NCI-H187 treated with DMSO at 0.1 percent for 48 hours (cell line): ENCODE results near the gene RPS6KA5.
"Not testable (repeated sequence)": the region's sequence is repeated elsewhere in the genome, so short reads cannot be mapped to it uniquely, and the experiment has no call there.

Source experiments
- DNase-seq: peaks from one replicate; lab custom pipeline; 2025; lab: John Stamatoyannopoulos, UW

The RPS6KA5 gene

DNA sequence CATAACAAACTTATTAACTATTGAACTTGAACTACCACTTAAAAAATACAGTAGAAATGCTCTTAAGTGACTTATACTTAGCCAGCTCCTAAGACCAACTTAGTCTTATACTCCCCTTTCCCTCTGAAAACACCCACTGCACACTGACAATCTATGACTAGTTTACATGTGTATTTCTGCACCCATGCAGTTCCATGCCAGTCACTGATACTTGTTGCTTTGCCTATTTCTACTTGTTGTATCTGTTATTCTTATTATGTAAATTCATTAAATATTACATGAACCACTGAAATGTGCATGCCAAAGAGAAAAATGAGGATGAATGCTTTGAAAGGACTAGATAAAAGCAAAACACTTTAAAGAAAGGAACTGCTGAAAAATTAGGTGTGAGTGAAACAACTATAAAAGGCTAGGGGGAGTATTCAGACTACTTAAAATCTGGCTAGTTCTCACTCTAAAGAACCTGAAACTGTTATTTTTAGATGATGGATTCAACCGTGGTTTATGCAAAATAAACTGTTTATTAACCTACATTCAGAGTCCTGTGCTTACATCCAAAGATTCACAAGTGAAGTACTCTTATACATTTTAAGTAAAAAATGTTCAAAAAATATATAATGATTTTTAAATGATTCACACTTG is 74.7 kb downstream of the RPS6KA5 start:
- DNase-seq: no peak

DNA sequence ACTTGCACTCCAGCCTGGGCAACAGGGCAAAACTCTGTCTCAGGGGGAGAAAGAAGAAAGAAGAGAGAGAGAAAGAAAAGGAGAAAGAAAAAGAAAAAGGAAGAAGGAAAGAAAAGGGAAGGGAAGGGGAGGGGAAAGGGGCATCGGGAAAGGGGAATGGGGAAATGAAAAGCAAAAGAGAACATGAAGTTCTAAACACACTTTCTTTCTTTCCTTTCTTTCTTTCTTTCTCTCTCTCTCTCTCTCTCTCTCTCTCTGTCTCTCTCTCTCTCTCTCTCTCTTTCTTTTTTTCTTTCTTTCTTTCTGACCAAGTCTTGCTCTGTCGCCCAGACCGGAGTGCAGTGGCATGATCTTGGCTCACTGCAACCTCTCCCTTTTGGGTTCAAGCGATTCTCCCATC is 76.9 kb downstream of the RPS6KA5 start:
- DNase-seq: no peak

DNA sequence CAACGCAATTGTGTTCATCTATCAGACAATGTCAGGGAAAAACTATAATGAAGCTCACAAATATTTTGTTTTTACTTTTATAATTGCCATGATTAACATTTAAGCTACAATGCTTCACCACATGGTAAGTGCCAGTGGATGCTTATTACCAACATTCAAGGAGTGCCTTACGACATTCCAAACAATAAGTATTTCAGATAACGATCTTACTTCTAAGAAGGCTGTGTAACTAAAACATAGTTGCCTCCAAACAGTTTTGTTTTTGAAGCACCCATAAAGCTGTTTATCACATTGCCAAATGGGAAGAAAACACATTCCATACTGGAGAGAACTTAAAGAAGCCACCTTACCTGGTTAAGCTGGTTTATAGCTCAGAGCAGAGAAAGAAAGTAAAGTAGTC is 78.8 kb downstream of the RPS6KA5 start:
- DNase-seq: no peak

DNA sequence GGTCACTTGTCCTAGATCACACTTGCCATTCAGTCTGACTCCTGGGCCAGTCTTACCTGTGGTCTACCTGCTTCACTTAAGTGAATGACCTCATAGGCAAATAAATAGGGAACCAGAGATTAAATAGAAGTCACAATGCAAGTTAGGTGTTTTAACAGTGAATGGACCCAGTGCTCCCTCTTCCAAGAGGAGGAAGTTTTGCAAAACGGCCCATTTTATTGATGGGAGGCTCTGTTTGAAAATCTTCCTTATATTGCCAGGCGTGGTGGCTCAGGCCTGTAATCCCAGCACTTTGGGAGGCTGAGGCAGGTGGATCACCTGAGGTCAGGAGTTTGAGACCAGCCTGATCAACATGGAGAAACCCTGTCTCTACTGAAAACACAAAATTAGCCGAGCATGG is 79.8 kb downstream of the RPS6KA5 start:
- DNase-seq: not testable (repeated sequence)

DNA sequence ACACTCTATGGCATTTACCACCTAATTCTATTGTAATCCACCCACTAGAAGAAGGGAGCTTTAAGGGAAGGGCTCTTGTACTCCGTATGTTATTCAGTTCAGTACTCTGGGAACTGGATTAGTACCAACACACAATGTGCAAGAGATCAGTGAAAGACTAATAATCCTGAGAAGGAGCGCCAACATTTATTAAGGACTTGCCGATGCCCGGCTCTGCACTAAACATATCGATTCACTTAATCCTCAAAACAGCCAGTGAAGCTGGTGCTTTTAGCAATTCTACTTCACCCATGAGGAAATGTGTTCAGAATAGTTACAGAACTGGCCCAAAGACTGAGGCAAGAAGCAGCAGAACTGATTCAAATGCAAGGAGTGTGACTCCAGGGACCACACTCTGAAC is 80.9 kb downstream of the RPS6KA5 start:
- DNase-seq: no peak

DNA sequence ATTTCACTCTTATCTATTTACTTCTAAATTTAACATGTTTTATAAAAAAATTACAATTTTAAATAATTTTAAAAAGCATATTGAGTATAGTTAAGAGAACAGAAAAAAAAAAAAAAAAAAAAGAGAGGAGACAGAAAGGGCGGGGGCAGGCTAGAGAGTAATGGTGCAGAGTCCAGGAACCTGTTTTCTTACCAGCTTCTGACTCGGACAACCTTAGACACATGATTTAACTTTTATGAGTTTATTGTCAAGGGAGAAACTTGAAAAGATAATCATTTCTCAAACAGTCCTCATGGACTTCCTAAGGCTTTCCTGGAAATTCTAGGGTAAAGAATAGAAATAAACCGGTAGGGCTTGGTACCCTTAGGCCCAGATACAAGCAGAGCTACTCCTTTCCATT is 84.3 kb downstream of the RPS6KA5 start:
- no peak for DNase-seq

DNA sequence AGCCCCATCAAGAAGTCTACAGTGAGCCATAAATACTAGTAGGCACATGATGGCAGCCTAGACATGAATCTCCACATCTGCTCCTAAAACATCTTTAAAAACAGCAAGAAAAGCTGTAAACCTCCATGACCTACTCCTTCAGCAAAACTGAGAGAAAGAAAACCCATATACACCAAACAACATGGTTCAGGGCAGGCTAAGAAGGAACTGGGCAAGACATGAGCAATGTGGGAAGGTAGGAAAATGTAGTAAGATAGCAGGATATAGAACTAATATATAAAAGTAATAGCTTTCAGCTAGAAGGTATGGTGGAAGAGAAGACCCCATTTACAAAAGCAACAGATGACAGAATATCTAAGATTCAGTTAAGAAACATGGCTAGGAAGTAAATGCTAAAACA is 88.8 kb downstream of the RPS6KA5 start:
- no peak for DNase-seq

DNA sequence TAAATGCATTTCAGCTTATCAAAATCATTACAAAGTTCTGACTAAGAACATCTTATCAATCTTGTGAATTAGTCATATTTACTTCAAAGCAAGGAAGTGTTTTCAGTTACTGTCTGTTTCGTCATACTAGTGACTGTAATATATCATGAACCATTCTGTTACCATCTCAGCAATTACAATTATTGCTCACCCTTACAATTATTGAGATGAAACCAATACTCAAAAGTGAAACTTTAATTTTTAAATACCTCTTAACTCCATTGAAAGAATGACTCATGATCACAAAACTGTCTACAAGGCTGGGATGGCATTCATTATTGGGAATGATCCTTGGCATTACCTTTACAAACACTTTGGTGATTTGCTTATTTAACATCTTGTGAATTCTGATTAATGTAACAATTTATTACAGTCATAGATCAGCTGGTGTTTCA is 90.3 kb downstream of the RPS6KA5 start:
- DNase-seq: no peak

DNA sequence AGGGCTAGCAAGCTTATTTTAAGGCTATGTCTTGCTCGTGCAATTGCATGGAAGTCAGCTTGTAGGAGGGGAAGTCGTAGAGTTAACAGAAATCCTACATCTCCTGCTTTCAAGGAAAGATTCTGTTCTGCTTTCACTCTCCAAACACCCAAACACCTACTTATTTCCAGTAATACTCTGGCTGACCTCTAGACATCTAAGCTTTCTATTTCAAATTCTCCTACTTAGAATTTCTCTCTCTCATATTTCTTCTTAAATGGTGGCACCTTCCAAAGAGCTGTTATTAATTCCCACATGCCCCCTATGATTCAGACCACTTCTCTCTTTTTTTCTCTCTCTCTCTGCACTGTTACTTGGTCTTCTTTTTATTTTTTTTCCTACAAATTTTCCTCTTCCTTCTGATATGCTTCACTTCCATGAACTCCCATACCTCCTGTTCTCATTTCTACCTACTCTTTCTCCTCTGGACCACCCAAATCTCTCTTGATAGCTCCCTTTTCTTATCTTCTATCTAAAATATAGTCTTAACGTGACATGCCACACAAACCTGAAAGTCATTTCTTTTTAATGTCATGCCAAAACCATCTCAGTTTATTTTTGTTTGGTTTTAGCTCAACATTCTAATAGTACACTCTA is 90.8 kb downstream of the RPS6KA5 start:
- no peak for DNase-seq

DNA sequence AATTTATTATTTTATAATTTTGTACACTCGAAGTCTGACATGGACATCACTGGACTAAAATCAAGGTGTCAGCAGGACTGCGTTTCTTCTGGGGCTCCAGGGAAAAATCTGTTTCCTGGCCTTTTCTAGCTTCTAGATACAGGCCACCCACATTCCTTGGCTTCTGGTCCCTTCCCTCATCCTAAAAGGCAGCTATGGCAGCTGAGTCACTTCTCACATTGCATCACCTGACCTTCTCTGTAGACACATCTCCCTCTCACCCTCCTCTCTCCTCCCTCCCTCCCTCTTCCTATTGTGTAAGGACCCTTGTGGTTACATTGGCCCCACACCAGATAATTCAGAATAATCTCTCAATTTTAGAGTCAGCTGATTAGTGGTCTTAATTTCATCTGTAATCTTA is 92.4 kb downstream of the RPS6KA5 start:
- DNase-seq: no peak

DNA sequence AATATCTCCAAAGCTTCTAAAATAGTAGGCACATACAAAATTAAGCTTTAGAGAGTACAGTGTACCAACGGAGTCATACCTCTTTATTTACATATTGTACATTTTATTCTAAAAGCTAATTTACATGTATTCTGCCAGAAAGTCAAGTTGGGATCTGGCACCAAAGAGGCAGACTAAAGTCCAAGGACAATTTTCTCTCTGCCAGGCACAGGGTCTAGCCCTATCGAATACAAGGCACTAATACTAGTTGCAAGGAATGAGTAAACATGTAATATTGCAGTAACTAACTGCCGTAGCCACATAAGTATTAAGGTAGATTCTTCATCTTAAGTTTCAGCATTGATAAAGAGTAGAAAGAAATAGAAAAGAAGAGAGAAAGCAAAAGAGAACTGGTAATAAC is 93.9 kb downstream of the RPS6KA5 start:
- DNase-seq: no peak

DNA sequence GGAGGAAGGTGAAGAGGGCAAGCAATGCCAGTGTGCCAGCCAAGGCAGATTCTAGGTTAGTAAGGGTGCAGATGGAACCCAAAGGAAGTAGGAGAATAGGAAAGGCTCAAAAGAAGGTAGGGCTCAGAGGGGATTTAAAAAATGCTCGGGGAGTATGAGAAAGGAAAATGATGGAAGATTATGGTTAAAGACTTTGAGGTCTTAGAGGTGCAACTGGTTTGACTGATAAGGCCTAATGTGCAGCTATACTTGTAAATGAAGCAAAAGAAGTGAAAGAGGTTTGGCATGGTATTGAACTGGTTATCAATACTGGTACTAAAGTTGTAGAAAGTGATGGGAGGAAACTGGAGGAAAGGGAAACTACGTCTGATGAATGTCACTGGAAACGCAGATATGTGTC is 94.7 kb downstream of the RPS6KA5 start:
- no peak for DNase-seq

DNA sequence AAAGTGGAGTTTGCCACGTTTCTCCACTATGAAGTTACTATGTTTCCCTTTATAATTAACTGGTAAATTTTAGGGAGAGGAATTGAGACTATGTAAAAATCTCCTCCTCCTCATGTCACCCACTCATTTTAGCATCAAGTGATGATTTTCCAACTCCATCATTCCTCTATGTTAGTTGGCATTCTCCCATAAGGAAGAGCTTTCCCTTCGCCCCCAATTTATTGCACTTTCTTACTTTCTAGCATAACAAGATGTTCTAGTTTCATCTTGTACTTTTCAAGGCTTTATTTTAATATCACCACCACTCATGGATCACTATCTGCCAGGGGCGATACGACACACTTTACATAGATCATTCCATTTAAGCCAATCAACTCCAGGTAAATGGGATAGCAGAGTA is 97.1 kb downstream of the RPS6KA5 start:
- no peak for DNase-seq

DNA sequence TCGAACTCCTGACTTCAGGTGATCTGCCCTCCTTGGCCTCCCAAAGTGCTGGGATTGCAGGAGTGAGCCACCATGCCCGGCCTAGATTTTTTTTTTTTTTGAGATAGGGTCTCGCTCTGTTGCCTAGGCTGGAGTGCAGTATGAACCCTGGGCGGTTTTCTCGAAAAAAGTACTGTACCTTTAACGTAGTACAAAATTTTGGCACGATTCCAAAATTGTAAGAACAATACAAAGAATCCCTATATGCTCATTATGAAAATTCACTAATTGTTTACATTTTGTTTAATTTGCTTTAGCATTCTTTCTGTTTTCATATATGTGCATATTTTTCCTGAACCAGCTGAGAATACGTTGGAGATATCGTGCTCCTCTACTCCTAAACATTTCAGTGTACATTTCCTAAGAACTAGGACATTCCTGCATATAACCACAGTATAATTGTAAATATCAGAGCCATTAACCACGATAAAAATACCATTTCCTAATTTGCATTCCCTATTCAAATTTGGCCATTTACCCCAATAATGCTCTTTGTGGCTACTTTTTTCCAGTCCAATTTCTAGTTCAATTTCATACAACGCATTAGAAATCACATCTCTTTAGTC is 97.8 kb downstream of the RPS6KA5 start:
- no peak for DNase-seq

DNA sequence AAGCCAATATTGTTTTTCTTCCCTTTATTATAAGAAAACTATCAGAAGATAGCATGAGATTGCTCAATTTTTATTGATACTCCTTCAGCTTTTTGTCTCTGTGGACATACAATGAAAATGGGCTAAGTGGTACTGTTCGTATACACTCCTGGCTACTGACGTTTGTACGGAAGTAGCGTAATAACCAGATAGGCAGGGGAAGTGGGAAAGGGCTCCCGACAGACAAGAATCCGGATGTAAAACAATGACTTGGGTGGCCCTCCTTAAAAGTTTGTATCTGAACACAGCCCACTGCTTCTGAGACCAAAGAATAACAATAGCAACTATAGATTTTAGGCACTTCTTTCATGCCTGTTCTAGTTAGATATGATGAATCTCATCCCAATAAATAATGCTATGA is 99.6 kb downstream of the RPS6KA5 start:
- DNase-seq: no peak

DNA sequence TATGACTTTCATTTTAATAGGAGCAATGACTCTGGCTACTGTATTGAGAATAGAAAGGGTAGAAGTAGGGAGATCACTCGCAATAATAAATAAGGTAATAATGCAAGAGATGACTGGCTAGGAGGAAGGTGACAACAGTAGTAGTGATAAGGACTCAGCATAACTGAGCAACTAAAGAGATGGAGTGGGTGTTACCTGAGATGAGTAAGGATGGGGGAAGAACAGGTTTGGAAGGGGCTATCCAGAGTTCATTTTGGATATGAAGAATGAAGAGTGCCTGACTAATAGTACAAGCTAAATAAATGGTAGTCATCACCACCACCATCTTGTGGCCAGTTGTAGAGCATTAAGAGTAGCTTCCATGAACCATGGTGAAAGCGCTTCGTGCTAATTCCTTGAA is 101.1 kb downstream of the RPS6KA5 start:
- no peak for DNase-seq

DNA sequence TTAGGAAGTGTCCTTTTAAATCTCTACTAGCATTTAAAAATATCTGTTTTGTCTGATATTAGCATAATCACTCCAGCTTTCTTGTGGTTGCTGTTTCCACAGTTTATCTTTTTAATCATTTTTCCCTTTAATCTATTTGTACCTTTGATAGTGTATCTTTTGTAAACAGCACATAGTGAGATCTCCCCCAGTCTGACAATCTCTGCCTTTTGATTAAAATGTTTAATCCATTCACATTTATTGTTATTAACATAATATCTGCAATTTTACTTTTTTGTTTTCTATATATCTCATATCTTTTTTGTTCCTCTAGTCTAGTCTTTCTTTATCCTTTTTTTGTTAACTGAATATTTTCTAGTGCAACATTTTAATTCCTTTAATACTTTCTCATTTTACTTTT is 104.2 kb downstream of the RPS6KA5 start:
- no peak for DNase-seq

DNA sequence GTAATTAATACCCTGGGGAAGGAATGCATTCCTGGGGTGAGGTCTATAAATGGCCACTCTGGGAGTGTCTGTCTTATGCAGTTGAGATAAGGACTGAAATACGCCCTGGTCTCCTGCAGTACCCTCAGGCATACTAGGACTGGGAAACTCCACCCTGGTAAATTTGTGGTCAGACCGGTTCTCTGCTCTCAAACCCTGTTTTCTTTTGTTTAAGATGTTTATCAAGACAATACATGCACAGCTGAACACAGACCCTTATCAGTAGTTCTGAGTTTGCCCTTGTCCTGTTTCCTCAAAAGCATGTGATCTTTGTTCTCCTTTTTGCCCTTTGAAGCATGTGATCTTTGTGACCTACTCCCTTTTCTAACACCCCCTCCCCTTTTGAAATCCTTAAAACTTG is 106.8 kb downstream of the RPS6KA5 start:
- DNase-seq: not testable (repeated sequence)

DNA sequence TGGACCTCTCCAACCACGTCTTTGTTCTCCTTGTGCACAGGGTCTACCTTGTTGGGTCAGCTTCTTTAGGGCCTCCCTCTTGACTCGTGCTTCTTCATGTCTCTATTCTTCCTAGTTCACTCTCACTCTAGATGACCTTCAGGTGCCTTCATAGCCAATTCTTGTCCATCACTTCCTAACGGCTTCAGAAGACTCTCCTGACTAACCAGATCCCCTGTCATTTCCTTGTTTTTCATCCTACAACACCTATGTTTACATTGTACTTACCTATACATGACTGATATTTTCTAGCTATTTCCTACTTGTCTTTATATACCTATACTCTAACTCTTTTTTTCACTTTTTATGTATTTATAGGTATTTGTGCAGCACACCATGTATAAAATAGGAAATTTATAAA is 117.1 kb downstream of the RPS6KA5 start:
- no peak for DNase-seq

DNA sequence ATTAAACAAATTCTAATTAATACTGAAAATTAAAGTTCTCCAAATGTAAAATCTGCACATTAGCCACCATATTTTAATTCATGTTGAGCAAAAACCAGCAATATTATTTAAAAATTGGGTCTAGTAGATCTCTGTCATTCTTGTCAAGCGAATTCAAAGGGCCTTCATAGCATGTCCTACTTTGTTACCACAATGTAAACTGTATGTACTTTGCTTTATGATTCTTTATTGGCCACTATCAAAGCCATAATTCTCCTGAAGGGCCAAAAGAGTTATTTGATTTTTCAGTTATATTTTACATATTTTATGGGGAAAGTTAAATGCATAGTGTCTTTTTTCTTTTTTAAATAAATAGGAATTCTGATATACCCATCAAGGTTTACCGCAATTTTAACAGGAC is 117.9 kb downstream of the RPS6KA5 start:
- DNase-seq: no peak

DNA sequence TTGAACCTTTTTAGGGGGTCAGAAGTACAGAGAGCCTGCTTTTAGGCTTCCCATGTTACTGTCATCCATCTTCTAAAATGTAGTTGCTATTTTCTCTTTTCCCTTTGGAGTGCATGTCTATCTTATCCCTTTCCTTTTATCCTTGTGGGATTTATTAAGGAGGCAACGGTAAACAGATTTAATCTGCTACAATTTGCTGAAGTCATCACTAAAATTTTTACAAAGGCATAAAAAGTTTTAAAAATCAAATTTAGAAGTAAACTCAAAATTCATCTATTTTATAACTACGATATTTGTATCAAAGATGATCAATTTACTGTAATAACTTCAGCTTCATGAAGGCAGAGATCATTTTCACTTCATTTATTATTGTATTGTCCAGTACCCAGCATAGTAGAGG is 118.7 kb downstream of the RPS6KA5 start:
- no peak for DNase-seq

DNA sequence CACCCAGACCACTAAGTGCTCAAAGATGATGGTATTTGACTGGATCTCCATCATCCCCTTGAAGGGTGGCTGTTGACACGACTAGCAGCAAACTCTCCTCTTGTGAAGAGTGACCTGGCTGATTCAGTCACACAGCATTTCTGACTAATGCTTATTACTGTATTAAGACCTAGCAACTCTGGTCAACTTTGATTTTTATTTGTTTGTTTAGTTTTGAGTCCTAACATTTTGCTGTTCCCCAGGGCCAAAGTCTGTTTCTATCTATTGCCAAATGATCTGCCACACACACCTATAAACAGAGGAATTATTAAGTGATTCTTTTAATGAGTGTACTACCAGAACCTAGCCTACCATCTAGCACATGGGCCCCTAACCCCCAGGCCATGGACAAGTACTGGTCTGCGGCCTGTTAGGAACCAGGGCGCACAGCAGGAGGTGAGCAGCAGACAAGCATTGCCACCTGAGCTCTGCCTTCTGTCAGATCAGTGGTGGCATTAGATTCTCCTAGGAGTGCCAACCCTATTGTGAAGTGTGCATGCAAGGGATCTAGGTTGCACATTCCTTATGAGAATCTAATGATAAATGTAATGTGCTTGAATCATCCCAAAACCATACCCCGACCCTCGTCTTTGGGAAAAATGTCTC is 120.0 kb downstream of the RPS6KA5 start:
- DNase-seq: no peak

DNA sequence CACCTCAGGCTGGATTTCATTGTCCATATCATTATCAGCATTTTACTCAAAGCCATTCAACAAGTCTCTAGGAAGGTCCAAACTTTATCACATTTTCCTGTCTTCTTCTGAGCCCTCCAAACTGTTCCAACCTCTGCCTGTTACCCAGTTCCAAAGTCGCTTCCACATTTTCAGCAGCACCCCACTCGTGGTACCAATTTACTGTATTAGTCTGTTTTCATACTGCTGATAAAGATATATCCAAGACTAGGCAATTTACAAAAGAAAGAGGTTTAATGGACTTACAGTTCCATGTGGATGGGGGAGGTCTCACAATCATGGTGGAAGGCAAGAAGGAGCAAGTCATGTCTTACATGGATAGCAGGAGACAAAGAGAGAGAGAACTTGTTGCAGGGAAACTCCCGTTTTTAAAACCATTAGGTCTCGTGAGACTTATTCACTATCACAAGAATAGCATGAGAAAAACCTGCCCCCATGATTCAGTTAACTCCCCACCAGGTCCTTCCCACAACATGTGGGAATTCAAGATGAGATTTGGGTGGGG is 121.1 kb downstream of the RPS6KA5 start:
- not testable (repeated sequence) for DNase-seq
